H1 (cell line): ENCODE results near the gene CHST2.

Source experiments
- ASH2L ChIP-seq: fragments of 200-600, 300-600 bp; sonication (generic); IDR thresholded peaks from one replicate; pipeline ENCODE4 v1.7.1; 2017; ENCODE audit warnings: low read length
- CTCF ChIP-seq, 3 experiments: IDR thresholded peaks; 1 replicate in 2 of 3; 2 replicates in 1 of 3; pipeline versions ENCODE4 v1.5.1 to v1.6.1; 2011; ENCODE audit warnings: low read length in 3 of 3, mild to moderate bottlenecking in 3 of 3, inconsistent platforms in 2 of 3, low read depth in 1 of 3, moderate library complexity in 1 of 3; ENCODE audit not compliant: insufficient read depth in 1 of 3; ENCODE audit errors: control extremely low read depth in 1 of 3

- TF ChIP-seq CTCF (IDR thresholded peaks at IDR 0.05; ENCODE audit: control extremely low read depth in 1 of 3, insufficient read depth in 1 of 3, low read depth in 1 of 3, low read length in 3 of 3): no peak
- no peak for TF ChIP-seq ASH2L
Measured at GRCh38 chr3:143170676-143171075, 51.1 kb downstream of the CHST2 start.
